Activated naive CD8-positive, alpha-beta T cell (primary cell): ENCODE data around the gene AXIN2.

Source experiments
- H3K27ac Mint-ChIP-seq: one replicate; pipeline ENCODE4 v1.8.0; 2021; ENCODE audit warnings: mixed read lengths
- H3K27me3 Mint-ChIP-seq: one replicate; pipeline ENCODE4 v1.8.0; 2021; ENCODE audit warnings: mixed read lengths
- H3K36me3 Mint-ChIP-seq: one replicate; pipeline ENCODE4 v1.8.0; 2021; ENCODE audit warnings: mixed read lengths
- H3K4me1 Mint-ChIP-seq: one replicate; pipeline ENCODE4 v1.8.0; 2021; ENCODE audit warnings: low read depth, mixed read lengths
- H3K4me3 Mint-ChIP-seq: one replicate; pipeline ENCODE4 v1.8.0; 2021; ENCODE audit warnings: mild to moderate bottlenecking, mixed read lengths
- H3K9me3 Mint-ChIP-seq: one replicate; pipeline ENCODE4 v1.8.0; 2021; ENCODE audit warnings: low read depth, mixed read lengths

AXIN2 gene

GRCh38 chr17:65561452-65562205 lies at the start of gene AXIN2:
TSS of gene AXIN2 (minus strand) at chr17:65561648. CDS start at chr17:65558620, 3,028 bp downstream.
- Mint-ChIP-seq H3K9me3 (no peaks in the 10 kb centered on the region), H3K27ac (peak within 1 kb of the TSS; percentile 58), H3K4me3 (peak within 1 kb of the TSS; percentile 82)

GRCh38 chr17:65609749-65610148 lies 48.3 kb upstream of the AXIN2 start:
- Mint-ChIP-seq H3K9me3 (no peaks in the 10 kb centered on the region), H3K27me3 (no peaks in the 10 kb centered on the region), H3K4me3 (no peak overlapping the region), H3K4me1 (no peaks in the 10 kb centered on the region), H3K36me3 (no peaks in the 10 kb centered on the region), H3K27ac (no peak overlapping the region)

More at GRCh38 chr17:65561452-65562205, at the start of gene AXIN2:
- Mint-ChIP-seq H3K36me3 (no peaks in the 10 kb centered on the region), H3K27me3 (no peaks in the 10 kb centered on the region), H3K4me1 (peaks cover 31% of the 10 kb centered on the region)

- H3K36me3 Mint-ChIP-seq, result no peaks in the 10 kb centered on the region
- H3K27me3 Mint-ChIP-seq, result no peaks in the 10 kb centered on the region
- no peaks in the 10 kb centered on the region for H3K9me3 Mint-ChIP-seq
- no peaks in the 10 kb centered on the region for H3K4me1 Mint-ChIP-seq
- no peak overlapping the region for H3K4me3 Mint-ChIP-seq
- H3K27ac Mint-ChIP-seq, result no peak overlapping the region
These were observed 47.8 kb upstream of the AXIN2 start for GRCh38 chr17:65609286-65609685.

GRCh38 chr17:65604070-65604469 lies 42.6 kb upstream of the AXIN2 start:
- Mint-ChIP-seq H3K27ac (no peak overlapping the region), H3K27me3 (no peaks in the 10 kb centered on the region), H3K4me3 (no peak overlapping the region), H3K4me1 (peaks cover 4% of the 10 kb centered on the region), H3K36me3 (no peaks in the 10 kb centered on the region), H3K9me3 (no peaks in the 10 kb centered on the region)

GRCh38 chr17:65601881-65602280 lies 40.4 kb upstream of the AXIN2 start:
- peaks cover 4% of the 10 kb centered on the region for H3K4me1 Mint-ChIP-seq
- no peak overlapping the region for H3K4me3 Mint-ChIP-seq
- no peaks in the 10 kb centered on the region for H3K9me3 Mint-ChIP-seq
- H3K27me3 Mint-ChIP-seq, result no peaks in the 10 kb centered on the region
- H3K27ac Mint-ChIP-seq, result no peak overlapping the region
- H3K36me3 Mint-ChIP-seq, result no peaks in the 10 kb centered on the region

GRCh38 chr17:65601145-65601544 lies 39.7 kb upstream of the AXIN2 start:
- Mint-ChIP-seq H3K27ac (no peak overlapping the region), H3K4me3 (no peak overlapping the region), H3K36me3 (no peaks in the 10 kb centered on the region), H3K27me3 (no peaks in the 10 kb centered on the region), H3K4me1 (peaks cover 5% of the 10 kb centered on the region), H3K9me3 (no peaks in the 10 kb centered on the region)

- Mint-ChIP-seq H3K36me3 (no peaks in the 10 kb centered on the region), H3K27me3 (no peaks in the 10 kb centered on the region), H3K4me1 (peaks cover 6% of the 10 kb centered on the region), H3K4me3 (no peak overlapping the region), H3K27ac (no peak overlapping the region), H3K9me3 (no peaks in the 10 kb centered on the region)
These were observed 39.1 kb upstream of the AXIN2 start for GRCh38 chr17:65600518-65600917.

GRCh38 chr17:65599650-65600049 lies 38.2 kb upstream of the AXIN2 start:
- Mint-ChIP-seq H3K4me3 (no peak overlapping the region), H3K36me3 (no peaks in the 10 kb centered on the region), H3K27me3 (no peaks in the 10 kb centered on the region), H3K9me3 (no peaks in the 10 kb centered on the region), H3K4me1 (peaks cover 14% of the 10 kb centered on the region), H3K27ac (no peak overlapping the region)

- H3K27ac Mint-ChIP-seq, result no peak overlapping the region
- peaks cover 22% of the 10 kb centered on the region for H3K4me1 Mint-ChIP-seq
- no peaks in the 10 kb centered on the region for H3K9me3 Mint-ChIP-seq
- H3K27me3 Mint-ChIP-seq, result no peaks in the 10 kb centered on the region
- no peak overlapping the region for H3K4me3 Mint-ChIP-seq
- H3K36me3 Mint-ChIP-seq, result no peaks in the 10 kb centered on the region
These were observed 37.3 kb upstream of the AXIN2 start for GRCh38 chr17:65598746-65599145.

- Mint-ChIP-seq H3K9me3 (no peaks in the 10 kb centered on the region), H3K4me3 (peak overlapping the region; percentile 53), H3K36me3 (no peaks in the 10 kb centered on the region), H3K27me3 (no peaks in the 10 kb centered on the region), H3K27ac (no peak overlapping the region), H3K4me1 (peaks cover 30% of the 10 kb centered on the region)
These were observed 33.7 kb upstream of the AXIN2 start for GRCh38 chr17:65595071-65595656.

GRCh38 chr17:65593855-65594845 lies 32.7 kb upstream of the AXIN2 start:
- H3K4me1 Mint-ChIP-seq, result peaks cover 30% of the 10 kb centered on the region
- H3K36me3 Mint-ChIP-seq, result no peaks in the 10 kb centered on the region
- no peaks in the 10 kb centered on the region for H3K9me3 Mint-ChIP-seq
- H3K27ac Mint-ChIP-seq, result no peak overlapping the region
- peak overlapping the region; percentile 80 for H3K4me3 Mint-ChIP-seq
- no peaks in the 10 kb centered on the region for H3K27me3 Mint-ChIP-seq

- no peaks in the 10 kb centered on the region for H3K36me3 Mint-ChIP-seq
- no peaks in the 10 kb centered on the region for H3K27me3 Mint-ChIP-seq
- H3K27ac Mint-ChIP-seq, result no peak overlapping the region
- peak overlapping the region; percentile 80 for H3K4me3 Mint-ChIP-seq
- H3K4me1 Mint-ChIP-seq, result peaks cover 33% of the 10 kb centered on the region
- H3K9me3 Mint-ChIP-seq, result no peaks in the 10 kb centered on the region
These were observed 31.8 kb upstream of the AXIN2 start for GRCh38 chr17:65593092-65593854.

GRCh38 chr17:65592125-65592965 lies 30.9 kb upstream of the AXIN2 start:
- H3K4me3 Mint-ChIP-seq, result peak overlapping the region; percentile 80
- no peaks in the 10 kb centered on the region for H3K9me3 Mint-ChIP-seq
- H3K4me1 Mint-ChIP-seq, result peaks cover 37% of the 10 kb centered on the region
- no peaks in the 10 kb centered on the region for H3K27me3 Mint-ChIP-seq
- no peaks in the 10 kb centered on the region for H3K36me3 Mint-ChIP-seq
- no peak overlapping the region for H3K27ac Mint-ChIP-seq

GRCh38 chr17:65589321-65589720 lies 27.9 kb upstream of the AXIN2 start:
- Mint-ChIP-seq H3K9me3 (no peaks in the 10 kb centered on the region), H3K36me3 (no peaks in the 10 kb centered on the region), H3K27ac (no peak overlapping the region), H3K27me3 (no peaks in the 10 kb centered on the region), H3K4me3 (no peak overlapping the region), H3K4me1 (peaks cover 41% of the 10 kb centered on the region)
